Chondrocyte (in vitro differentiated cells): ENCODE results near the gene HSF2BP. TPM values are rescaled to one million over a fixed set of nuclear protein-coding genes. Genes with fewer than 3 reads are reported as not detected.
"Not testable (repeated sequence)": the region's sequence is repeated elsewhere in the genome, so short reads cannot be mapped to it uniquely, and the experiment has no call there.

Source experiments
- DNase-seq: peaks from one replicate; pipeline ENCODE4 v3.0.0; 2021; ENCODE audit warnings: mixed read lengths, low spot score
- H3K27ac Mint-ChIP-seq: one replicate; pipeline ENCODE4 v1.8.0; 2021; ENCODE audit warnings: mild to moderate bottlenecking, moderate library complexity, mixed read lengths; ENCODE audit not compliant: unreplicated experiment
- H3K27me3 Mint-ChIP-seq: 2 replicates; pipeline ENCODE4 v1.8.0; 2021; ENCODE audit warnings: low read depth, mixed read lengths
- H3K36me3 Mint-ChIP-seq: 2 replicates; pipeline ENCODE4 v1.8.0; 2021; ENCODE audit warnings: low read depth, mixed read lengths
- H3K4me1 Mint-ChIP-seq: 2 replicates; pipeline ENCODE4 v1.8.0; 2021; ENCODE audit warnings: low read depth, mild to moderate bottlenecking, mixed read lengths
- H3K4me3 Mint-ChIP-seq: one replicate; pipeline ENCODE4 v1.8.0; 2021; ENCODE audit warnings: mild to moderate bottlenecking, moderate library complexity, mixed read lengths; ENCODE audit not compliant: unreplicated experiment
- H3K9me3 Mint-ChIP-seq: 2 replicates; pipeline ENCODE4 v1.8.0; 2021; ENCODE audit warnings: low read depth, mixed read lengths
- total RNA-seq: library from RNA; stranded (reverse); gene quantifications from 3 replicates; pipeline ENCODE4 v1.2.1, GENCODE V29; 2021
- TF ChIP-seq, protein P1 (sequence below): fragments of 200-600 bp; sonication (generic); IDR thresholded peaks from 2 replicates; pipeline ENCODE4 v1.5.0; 2021; ENCODE audit warnings: antibody characterized with exemption, mild to moderate bottlenecking, moderate library complexity

HSF2BP gene
- total RNA-seq, 1 donor from 2014 or later: 3.5 TPM

DNA sequence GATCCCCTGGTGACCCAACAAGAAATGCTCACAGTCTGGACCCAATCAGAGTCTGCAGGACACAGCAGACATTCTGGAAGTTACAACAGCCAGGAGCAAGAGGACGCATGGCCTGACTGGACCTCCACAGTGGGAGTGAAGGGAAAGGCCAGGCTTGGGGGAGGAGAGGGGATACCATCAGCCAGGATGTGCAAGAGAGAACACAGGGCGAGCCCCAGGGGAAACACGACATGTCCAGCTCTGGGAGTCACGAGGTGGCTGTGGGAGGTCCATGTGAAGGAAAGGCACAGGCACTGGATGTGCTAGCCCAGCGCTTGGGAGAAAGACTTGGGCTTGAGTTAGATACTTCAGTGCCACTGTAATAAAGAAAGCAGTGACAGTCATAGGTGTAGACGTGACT is 87.3 kb downstream of the HSF2BP start:
- TF ChIP-seq, protein P1, sequence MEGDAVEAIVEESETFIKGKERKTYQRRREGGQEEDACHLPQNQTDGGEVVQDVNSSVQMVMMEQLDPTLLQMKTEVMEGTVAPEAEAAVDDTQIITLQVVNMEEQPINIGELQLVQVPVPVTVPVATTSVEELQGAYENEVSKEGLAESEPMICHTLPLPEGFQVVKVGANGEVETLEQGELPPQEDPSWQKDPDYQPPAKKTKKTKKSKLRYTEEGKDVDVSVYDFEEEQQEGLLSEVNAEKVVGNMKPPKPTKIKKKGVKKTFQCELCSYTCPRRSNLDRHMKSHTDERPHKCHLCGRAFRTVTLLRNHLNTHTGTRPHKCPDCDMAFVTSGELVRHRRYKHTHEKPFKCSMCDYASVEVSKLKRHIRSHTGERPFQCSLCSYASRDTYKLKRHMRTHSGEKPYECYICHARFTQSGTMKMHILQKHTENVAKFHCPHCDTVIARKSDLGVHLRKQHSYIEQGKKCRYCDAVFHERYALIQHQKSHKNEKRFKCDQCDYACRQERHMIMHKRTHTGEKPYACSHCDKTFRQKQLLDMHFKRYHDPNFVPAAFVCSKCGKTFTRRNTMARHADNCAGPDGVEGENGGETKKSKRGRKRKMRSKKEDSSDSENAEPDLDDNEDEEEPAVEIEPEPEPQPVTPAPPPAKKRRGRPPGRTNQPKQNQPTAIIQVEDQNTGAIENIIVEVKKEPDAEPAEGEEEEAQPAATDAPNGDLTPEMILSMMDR: no peak
- Mint-ChIP-seq H3K9me3 (no peaks in the 10 kb centered on the region), H3K27ac (no peak overlapping the region), H3K4me1 (peaks cover 17% of the 10 kb centered on the region), H3K36me3 (no peaks in the 10 kb centered on the region), H3K4me3 (no peak overlapping the region), H3K27me3 (no peaks in the 10 kb centered on the region)
- no peak for DNase-seq

DNA sequence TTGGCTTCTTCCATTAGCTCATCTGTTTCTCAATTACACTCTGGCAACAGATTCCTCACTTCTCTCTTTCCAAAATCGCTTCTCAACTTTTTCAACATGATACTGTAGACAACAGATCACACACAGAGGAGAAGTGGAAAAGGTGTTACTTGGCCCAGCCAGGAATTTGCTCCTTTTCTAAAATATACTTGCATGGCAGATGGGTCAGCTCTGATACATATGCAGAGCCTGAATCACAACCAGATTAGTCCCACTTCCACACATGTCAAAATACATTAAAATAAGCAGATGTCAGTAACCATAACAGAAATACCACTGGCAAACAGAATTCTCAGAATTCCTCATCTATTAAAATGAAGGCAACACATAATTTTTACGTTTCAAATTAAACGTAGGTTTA is 89.1 kb downstream of the HSF2BP start:
- not testable (repeated sequence) for H3K27me3 Mint-ChIP-seq, H3K9me3 Mint-ChIP-seq, H3K4me3 Mint-ChIP-seq, DNase-seq, H3K27ac Mint-ChIP-seq, H3K36me3 Mint-ChIP-seq
- peaks cover 13% of the 10 kb centered on the region for H3K4me1 Mint-ChIP-seq

DNA sequence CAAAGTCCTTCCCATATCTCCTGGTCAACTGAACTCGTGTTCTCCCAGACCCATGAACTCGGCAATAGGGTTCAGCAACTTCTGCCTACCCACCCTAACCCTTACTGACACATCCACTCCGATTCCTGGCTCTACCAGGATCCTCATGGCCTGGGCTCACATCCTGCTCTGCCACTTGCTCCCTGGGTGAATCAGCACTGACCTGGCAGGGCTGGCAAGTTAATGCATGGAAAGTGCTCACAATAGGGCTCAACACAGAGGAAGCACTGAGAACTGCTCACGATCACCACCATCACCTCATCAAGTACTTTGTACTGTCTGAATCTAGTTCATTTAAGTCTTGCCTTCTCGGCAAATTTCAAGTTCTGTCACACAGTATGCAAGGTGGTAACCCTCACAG is 96.8 kb downstream of the HSF2BP start:
- H3K27ac Mint-ChIP-seq, DNase-seq, H3K27me3 Mint-ChIP-seq, H3K4me1 Mint-ChIP-seq, H3K36me3 Mint-ChIP-seq, H3K4me3 Mint-ChIP-seq, H3K9me3 Mint-ChIP-seq: not testable (repeated sequence)

DNA sequence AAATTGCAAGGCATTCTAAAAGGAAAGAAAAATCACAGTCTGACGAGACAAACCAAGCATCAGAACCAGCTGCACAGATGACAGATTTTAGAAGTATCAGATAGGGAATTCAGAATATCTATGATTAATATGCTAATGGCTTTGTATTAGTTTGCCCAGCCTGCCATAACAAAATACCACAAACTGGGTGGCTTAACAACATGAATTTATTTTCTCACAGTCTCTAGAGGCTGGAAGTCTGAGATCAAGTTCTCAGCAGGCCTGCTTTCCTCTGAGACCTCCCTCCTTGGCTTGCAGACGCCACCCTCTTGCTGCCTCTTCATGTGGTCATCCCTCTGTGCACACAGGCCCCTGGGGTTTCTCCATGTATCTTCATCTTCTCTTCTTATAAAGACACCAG is 118.7 kb downstream of the HSF2BP start:
- H3K4me3 Mint-ChIP-seq, H3K27me3 Mint-ChIP-seq, H3K36me3 Mint-ChIP-seq, H3K27ac Mint-ChIP-seq, H3K9me3 Mint-ChIP-seq, DNase-seq, H3K4me1 Mint-ChIP-seq: not testable (repeated sequence)

DNA sequence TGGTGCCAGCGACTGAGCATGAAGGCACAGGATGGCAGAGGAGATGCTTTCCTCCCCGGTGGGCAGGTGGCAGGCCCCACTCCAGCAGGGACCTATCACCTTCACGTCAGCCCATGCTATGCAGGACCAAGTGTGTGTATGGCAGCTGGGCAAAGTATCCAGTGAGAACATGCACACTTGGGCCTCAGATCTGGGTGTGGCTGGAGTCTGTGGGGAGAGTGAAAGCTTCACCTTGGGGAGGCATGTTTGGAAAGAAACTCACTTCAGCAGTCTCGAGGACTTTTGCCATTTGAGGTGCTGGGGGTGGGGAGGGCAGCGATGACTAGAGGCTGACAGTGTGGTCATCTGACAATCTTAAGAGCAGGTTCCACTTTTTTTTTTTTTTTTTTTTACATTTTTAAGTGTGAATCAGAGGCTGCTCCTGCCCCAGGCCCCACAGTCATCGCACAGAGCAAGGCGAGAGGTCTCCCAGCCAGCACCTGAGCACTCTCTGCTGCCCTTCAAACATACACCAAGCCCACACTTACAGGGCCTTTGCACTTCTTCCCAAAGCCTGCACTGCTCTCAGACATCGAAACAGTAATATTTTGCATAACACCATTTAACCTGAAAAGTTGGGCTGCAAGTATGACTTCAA is 136.7 kb downstream of the HSF2BP start:
- H3K27me3 Mint-ChIP-seq, H3K36me3 Mint-ChIP-seq, H3K4me1 Mint-ChIP-seq, H3K27ac Mint-ChIP-seq, DNase-seq, H3K9me3 Mint-ChIP-seq, H3K4me3 Mint-ChIP-seq: not testable (repeated sequence)

DNA sequence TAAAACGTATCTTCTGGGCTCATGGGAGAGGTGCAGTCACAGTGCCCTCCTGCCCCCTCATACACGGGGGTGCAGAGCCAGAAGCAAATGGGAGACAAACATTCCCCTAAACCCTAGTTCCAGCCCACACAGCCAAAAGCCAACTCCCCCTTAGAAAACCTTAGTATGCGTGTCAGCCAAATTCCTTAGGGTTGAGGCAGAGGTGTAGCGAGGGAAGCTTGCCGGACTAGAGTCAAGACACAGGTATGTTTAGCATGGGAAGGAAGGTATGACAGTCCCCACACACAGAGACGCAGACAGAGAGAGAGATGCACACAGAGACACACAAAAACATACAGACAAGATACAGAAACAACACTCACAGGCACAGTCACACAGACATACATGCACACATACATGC is 141.6 kb downstream of the HSF2BP start:
- H3K4me3 Mint-ChIP-seq, H3K9me3 Mint-ChIP-seq, H3K36me3 Mint-ChIP-seq, DNase-seq, H3K27ac Mint-ChIP-seq, H3K4me1 Mint-ChIP-seq, H3K27me3 Mint-ChIP-seq: not testable (repeated sequence)

DNA sequence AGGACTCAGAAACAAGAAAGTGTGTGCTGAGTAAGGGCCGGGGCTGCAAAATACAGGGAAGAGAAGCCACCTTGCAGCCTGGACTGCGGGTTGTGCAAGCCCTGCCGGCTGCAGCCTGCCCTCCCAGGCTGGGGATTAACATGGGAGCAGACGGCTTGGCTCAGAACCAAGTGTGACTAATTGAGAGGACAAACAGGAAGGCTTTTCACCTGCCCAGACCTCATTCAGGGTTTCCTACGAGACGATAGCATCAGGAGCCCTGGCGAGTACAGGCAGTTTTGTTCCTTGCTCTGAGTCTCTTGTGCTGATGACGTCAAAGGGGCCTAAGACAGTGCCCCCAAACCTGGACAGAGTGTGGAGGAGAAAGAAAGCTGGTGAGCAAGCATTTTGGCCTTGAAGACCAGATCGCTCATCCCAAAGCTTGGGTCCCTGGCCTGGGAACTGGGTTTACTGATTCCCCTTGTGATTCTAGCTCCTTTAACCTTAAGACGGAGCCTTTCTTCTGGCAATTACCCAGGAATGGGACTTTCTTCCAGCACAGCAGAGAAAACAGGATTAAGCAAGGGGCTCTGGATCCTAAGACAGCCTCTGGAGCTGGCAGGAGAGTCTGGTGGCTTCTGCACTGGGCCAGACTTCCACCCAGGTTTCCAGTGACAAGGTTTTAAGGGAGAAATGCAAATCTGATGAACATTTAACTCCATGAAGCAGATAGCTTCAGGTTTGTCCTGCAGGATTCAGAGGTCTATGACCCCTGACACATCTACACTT is 142.2 kb downstream of the HSF2BP start:
- H3K4me1 Mint-ChIP-seq, H3K27ac Mint-ChIP-seq, H3K4me3 Mint-ChIP-seq, H3K36me3 Mint-ChIP-seq, H3K9me3 Mint-ChIP-seq, H3K27me3 Mint-ChIP-seq, DNase-seq: not testable (repeated sequence)

DNA sequence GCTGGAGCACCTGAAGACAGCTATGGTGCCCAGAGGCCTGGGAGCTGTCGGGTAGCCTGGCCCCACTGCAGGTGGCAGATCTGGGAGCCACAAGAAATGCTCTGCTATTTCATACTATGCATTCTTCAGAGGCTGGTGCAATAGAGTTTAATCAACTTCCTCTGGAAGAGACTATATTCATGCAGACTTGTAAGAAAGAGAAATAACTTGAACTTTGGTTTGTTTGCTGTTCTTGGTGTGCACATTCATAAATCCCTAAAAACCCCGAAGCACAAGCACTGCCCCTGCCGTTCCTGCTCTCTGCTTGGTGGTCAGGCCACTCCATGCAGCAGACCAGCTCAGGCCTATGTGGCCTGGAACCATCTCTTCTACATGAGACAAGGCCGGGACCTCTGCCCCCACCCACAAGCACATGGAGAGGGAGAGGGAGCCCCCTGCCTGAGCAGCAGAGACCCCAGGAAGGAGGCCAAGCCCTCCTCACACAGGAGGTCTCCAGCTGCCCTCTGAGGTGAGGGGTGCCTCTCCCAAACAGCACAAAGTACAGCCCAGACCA is 142.9 kb downstream of the HSF2BP start:
- H3K9me3 Mint-ChIP-seq, H3K4me3 Mint-ChIP-seq, H3K27ac Mint-ChIP-seq, DNase-seq, H3K4me1 Mint-ChIP-seq, H3K36me3 Mint-ChIP-seq, H3K27me3 Mint-ChIP-seq: not testable (repeated sequence)

DNA sequence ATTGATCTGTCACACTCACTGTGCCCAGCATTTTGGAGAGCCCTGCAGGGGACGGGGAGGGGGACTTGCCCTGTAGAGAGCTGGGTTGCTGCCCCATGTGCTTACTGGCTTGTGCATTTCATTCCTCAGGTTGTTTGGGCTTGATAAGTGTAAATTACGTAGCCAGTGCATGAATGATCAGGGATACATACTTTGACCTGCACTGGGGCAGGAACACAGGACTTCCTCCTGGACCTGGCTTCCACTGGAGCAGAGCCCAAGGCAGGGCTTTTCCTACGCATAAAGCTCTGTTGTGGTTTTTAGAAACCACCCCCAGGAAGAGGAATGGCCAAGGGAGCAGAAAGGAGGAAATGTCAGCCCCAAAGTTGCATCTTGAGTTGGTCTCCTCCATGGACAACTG is 144.5 kb downstream of the HSF2BP start:
- DNase-seq, H3K27me3 Mint-ChIP-seq, H3K36me3 Mint-ChIP-seq, H3K4me1 Mint-ChIP-seq, H3K9me3 Mint-ChIP-seq, H3K27ac Mint-ChIP-seq, H3K4me3 Mint-ChIP-seq: not testable (repeated sequence)

DNA sequence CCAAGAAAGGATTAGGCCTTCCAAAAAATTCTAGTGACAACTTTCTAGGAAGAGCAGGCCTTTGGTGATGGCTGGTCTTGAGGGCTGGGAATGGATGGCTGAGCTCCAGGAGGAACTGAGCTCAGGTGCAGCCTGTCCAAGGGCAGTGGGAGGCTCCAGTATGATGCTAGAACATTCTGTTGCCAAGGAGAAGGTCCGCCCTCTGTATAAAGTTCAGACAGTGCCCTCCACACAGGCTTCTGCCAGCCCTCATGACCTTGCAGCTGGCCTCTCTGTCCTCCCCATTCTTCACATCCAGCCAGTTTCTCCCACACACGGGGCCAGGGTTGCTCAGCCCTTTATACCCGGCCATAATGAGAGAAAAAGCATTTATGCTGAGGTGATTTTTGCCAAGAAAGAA is 146.3 kb downstream of the HSF2BP start:
- not testable (repeated sequence) for DNase-seq, H3K36me3 Mint-ChIP-seq

DNA sequence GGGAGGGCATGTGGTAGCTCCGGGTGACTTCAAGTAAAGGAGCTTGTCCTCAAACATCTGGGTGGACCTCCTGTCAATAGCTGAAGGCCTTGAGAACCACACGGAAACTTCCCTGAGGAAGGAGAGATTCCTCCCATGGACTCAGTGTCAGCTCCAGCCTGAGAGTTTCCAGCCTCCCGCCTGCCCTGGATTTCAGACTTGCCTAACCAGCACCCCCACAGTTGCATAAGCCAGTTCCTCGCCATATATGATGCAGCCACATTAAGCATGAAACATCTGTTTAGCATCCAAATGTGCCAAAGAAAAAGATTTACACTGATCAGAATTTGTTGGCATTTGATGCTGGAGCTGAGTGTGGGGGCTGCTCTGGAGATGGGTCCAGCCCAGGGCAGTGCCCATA is 148.1 kb downstream of the HSF2BP start:
- H3K27ac Mint-ChIP-seq, H3K36me3 Mint-ChIP-seq, H3K4me3 Mint-ChIP-seq, DNase-seq, H3K9me3 Mint-ChIP-seq, H3K4me1 Mint-ChIP-seq, H3K27me3 Mint-ChIP-seq: not testable (repeated sequence)

More for the DNA sequence above, 146.3 kb downstream of the HSF2BP start:
- not testable (repeated sequence) for H3K9me3 Mint-ChIP-seq, H3K27me3 Mint-ChIP-seq, H3K4me1 Mint-ChIP-seq, H3K27ac Mint-ChIP-seq, H3K4me3 Mint-ChIP-seq

DNA sequence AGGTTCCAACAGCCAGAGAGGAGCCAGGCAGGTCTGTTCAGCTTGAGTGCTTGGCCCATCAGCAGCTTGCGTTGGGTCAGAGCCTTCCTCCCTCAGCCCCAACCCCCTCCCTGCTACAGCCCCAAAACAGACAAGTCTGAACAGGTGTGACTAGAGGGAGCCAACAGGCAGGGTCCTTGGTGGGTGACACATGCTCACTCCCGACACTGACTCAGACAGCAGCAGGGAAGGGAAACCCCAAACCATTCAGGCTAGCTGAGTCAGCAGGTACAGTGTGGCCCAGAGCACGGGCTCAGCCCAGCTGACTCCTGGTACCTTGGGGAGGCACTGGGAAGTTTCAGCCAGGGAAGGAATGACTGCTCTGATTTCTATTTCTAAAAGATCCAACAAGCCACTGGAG is 148.6 kb downstream of the HSF2BP start:
- H3K27ac Mint-ChIP-seq, H3K27me3 Mint-ChIP-seq, H3K36me3 Mint-ChIP-seq, H3K4me3 Mint-ChIP-seq, H3K4me1 Mint-ChIP-seq, DNase-seq, H3K9me3 Mint-ChIP-seq: not testable (repeated sequence)
